Fibroblast of lung (primary cell): ENCODE data around the gene LINGO3. TPM values are rescaled to one million over a fixed set of nuclear protein-coding genes. Genes with fewer than 3 reads are reported as not detected.

ENCODE experiments used
- DNase-seq, 2 donors: peaks; one replicate each; pipeline versions ENCODE4 v3.0.0 to v3.0.0-alpha.2; 2010; ENCODE audit warnings: low read depth in 2 of 2
- H2AFZ ChIP-seq: 2 replicates; pipeline ENCODE4 v1.5.1; 2012; ENCODE audit warnings: low read length, control low read depth, inconsistent platforms
- H3K27ac ChIP-seq: 2 replicates; pipeline ENCODE4 v1.5.1; 2011; ENCODE audit warnings: low read length, control low read depth; ENCODE audit not compliant: insufficient read depth
- H3K27me3 ChIP-seq: 2 replicates; pipeline ENCODE4 v1.5.1; 2011; ENCODE audit warnings: mild to moderate bottlenecking, low read length; ENCODE audit not compliant: control insufficient read depth, insufficient read depth
- H3K36me3 ChIP-seq: 2 replicates; pipeline ENCODE4 v1.5.1; 2011; ENCODE audit warnings: low read length; ENCODE audit not compliant: control insufficient read depth, insufficient read depth
- H3K4me1 ChIP-seq: 2 replicates; pipeline ENCODE4 v1.5.1; 2011; ENCODE audit warnings: low read length; ENCODE audit not compliant: control insufficient read depth, insufficient read depth; ENCODE audit errors: extremely low read depth
- H3K4me2 ChIP-seq: 2 replicates; pipeline ENCODE4 v1.5.1; 2011; ENCODE audit warnings: low read length, control low read depth; ENCODE audit not compliant: insufficient read depth; ENCODE audit errors: extremely low read depth
- H3K4me3 ChIP-seq, 4 experiments: fragments of 200-600 bp in 1 of 4; sonication (generic) in 1 of 4; replicated peaks in 1 of 4; 2 replicates each; pipeline ENCODE4 v1.5.1; 2011 to 2016; ENCODE audit warnings: low read length in 4 of 4, low read depth in 3 of 4, mild to moderate bottlenecking in 3 of 4, control low read depth in 2 of 4, inconsistent platforms in 1 of 4, mixed read lengths in 1 of 4; ENCODE audit not compliant: insufficient read depth in 1 of 4; ENCODE audit errors: control extremely low read depth in 1 of 4
- H3K79me2 ChIP-seq: 2 replicates; pipeline ENCODE4 v1.5.1; 2012; ENCODE audit warnings: mild to moderate bottlenecking, low read length, inconsistent platforms; ENCODE audit not compliant: control insufficient read depth, insufficient read depth
- H3K9ac ChIP-seq: 2 replicates; pipeline ENCODE4 v1.5.1; 2011; ENCODE audit warnings: mild to moderate bottlenecking, low read length, control low read depth; ENCODE audit not compliant: insufficient read depth
- H3K9me3 ChIP-seq: 2 replicates; pipeline ENCODE4 v1.5.1; 2012; ENCODE audit warnings: low read depth, low read length; ENCODE audit not compliant: control insufficient read depth, insufficient read depth
- H4K20me1 ChIP-seq: 2 replicates; pipeline ENCODE4 v1.5.1; 2011; ENCODE audit warnings: low read length; ENCODE audit not compliant: control insufficient read depth, insufficient read depth; ENCODE audit errors: extremely low read depth
- EZH2 ChIP-seq: IDR thresholded peaks from 2 replicates; pipeline ENCODE4 v1.5.1; 2012; ENCODE audit warnings: low read length, control low read depth, mild to moderate bottlenecking; ENCODE audit errors: missing control alignments
- polyA plus RNA-seq, 2 donors: library from polyadenylated mRNA; depleted of rRNA in 1 of 2; stranded (reverse) in 1 of 2; unstranded in 1 of 2; fragments of >200 nt; gene quantifications; 2 replicates each; pipeline ENCODE4 v1.2.1, GENCODE V29; 2011 to 2012; ENCODE audit warnings: missing spikeins in 1 of 2
- total RNA-seq: library from RNA; depleted of rRNA; stranded (reverse); fragments of >200 nt; gene quantifications from 2 replicates; pipeline ENCODE4 v1.2.1, GENCODE V29; 2014
- TF ChIP-seq, protein P1 (sequence below), 2 donors: IDR thresholded peaks in 1 of 2; conservative IDR thresholded peaks in 1 of 2; 1 replicate in 1 of 2; 2 replicates in 1 of 2; pipeline ENCODE4 v1.5.1; 2011 to 2012; ENCODE audit warnings: low read length in 2 of 2, control low read depth in 1 of 2, inconsistent platforms in 1 of 2, low read depth in 1 of 2, mild to moderate bottlenecking in 1 of 2

LINGO3 gene
- total and polyA plus RNA-seq, 2 donors (not counting 1 experiment from before 2014, with no cell fraction given): not detected

DNA sequence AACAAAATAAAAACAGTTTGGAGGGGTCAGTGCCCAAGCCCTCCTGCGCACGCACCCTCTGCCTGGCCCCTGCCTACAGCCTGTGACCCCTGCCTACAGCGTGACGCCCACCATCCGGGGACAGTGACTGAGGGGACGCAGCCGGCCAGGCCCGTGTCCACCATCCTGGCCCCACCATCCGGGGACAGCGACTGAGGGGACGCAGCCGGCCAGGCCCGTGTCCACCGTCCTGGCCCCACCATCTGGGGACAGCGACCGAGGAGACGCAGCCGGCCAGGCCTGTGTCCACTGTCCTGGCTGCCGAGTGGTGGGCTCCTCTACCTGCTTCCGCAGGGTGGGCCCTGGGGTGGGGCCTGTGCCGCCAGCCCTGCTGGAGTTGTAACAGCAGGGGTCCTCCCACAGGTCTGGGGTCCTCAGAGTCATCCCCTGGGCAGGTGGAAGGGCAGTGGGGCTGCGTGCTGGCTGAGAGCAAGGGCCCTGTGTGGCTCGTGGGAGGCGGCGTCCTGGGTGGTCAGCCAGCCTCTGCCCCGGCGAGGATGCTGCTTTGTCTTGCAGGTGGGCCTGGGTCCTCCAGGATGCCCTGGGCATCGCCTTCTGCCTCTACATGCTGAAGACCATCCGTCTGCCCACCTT is 34.8 kb upstream of the LINGO3 start:
- Histone ChIP-seq H3K4me3 (no peak overlapping the region), H3K79me2 (no peaks in the 10 kb centered on the region), H3K9ac (no peak overlapping the region), H3K36me3 (peaks cover 14% of the 10 kb centered on the region), H4K20me1 (no peaks in the 10 kb centered on the region), H3K4me1 (no peaks in the 10 kb centered on the region), H3K27me3 (no peaks in the 10 kb centered on the region), H3K27ac (no peak overlapping the region), H3K9me3 (no peaks in the 10 kb centered on the region), H2AFZ (no peak overlapping the region), H3K4me2 (no peak overlapping the region)
- no peak for DNase-seq
- no peak for TF ChIP-seq EZH2
- TF ChIP-seq, protein P1, sequence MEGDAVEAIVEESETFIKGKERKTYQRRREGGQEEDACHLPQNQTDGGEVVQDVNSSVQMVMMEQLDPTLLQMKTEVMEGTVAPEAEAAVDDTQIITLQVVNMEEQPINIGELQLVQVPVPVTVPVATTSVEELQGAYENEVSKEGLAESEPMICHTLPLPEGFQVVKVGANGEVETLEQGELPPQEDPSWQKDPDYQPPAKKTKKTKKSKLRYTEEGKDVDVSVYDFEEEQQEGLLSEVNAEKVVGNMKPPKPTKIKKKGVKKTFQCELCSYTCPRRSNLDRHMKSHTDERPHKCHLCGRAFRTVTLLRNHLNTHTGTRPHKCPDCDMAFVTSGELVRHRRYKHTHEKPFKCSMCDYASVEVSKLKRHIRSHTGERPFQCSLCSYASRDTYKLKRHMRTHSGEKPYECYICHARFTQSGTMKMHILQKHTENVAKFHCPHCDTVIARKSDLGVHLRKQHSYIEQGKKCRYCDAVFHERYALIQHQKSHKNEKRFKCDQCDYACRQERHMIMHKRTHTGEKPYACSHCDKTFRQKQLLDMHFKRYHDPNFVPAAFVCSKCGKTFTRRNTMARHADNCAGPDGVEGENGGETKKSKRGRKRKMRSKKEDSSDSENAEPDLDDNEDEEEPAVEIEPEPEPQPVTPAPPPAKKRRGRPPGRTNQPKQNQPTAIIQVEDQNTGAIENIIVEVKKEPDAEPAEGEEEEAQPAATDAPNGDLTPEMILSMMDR (conservative IDR thresholded peaks at IDR 0.05 in 1 of 2, IDR thresholded peaks at IDR 0.05 in 1 of 2; ENCODE audit: low read depth in 1 of 2, low read length in 2 of 2): no peak

GRCh38 chr19:2341982-2342381 is 34.0 kb upstream of the LINGO3 start:
- TF ChIP-seq EZH2: no peak
- TF ChIP-seq, protein P1 (conservative IDR thresholded peaks at IDR 0.05 in 1 of 2, IDR thresholded peaks at IDR 0.05 in 1 of 2; ENCODE audit: low read depth in 1 of 2, low read length in 2 of 2): no peak
- H3K4me3 ChIP-seq: no peak overlapping the region
- no peaks in the 10 kb centered on the region for H3K9me3 ChIP-seq

GRCh38 chr19:2341244-2341751 is 33.3 kb upstream of the LINGO3 start:
- Histone ChIP-seq H3K27ac (no peak overlapping the region), H4K20me1 (no peaks in the 10 kb centered on the region), H3K4me2 (no peak overlapping the region), H2AFZ (no peak overlapping the region), H3K9me3 (no peaks in the 10 kb centered on the region), H3K79me2 (peaks cover 4% of the 10 kb centered on the region), H3K4me1 (no peaks in the 10 kb centered on the region), H3K9ac (no peak overlapping the region), H3K27me3 (no peaks in the 10 kb centered on the region), H3K36me3 (peaks cover 15% of the 10 kb centered on the region), H3K4me3 (no peak overlapping the region)
- no peak for TF ChIP-seq EZH2
- TF ChIP-seq, protein P1 (conservative IDR thresholded peaks at IDR 0.05 in 1 of 2, IDR thresholded peaks at IDR 0.05 in 1 of 2; ENCODE audit: low read depth in 1 of 2, low read length in 2 of 2): no peak
- no peak for DNase-seq

More at GRCh38 chr19:2341982-2342381, 34.0 kb upstream of the LINGO3 start:
- H3K27me3 ChIP-seq: no peaks in the 10 kb centered on the region
- no peak for DNase-seq
- no peak overlapping the region for H3K27ac ChIP-seq
- no peak overlapping the region for H3K4me2 ChIP-seq
- no peak overlapping the region for H2AFZ ChIP-seq
- H3K9ac ChIP-seq: no peak overlapping the region
- H4K20me1 ChIP-seq: no peaks in the 10 kb centered on the region
- no peaks in the 10 kb centered on the region for H3K4me1 ChIP-seq
- peaks cover 14% of the 10 kb centered on the region for H3K36me3 ChIP-seq
- no peaks in the 10 kb centered on the region for H3K79me2 ChIP-seq
